SW 1271 (cell line): ENCODE data around the gene NEURL1.
"Not testable (repeated sequence)": the region's sequence is repeated elsewhere in the genome, so short reads cannot be mapped to it uniquely, and the experiment has no call there.

Experiments
- DNase-seq, 2 experiments: peaks; one replicate each; lab custom pipeline; 2025; lab: John Stamatoyannopoulos, UW

NEURL1 gene

GRCh38 chr10:103514244-103514643 is 20.7 kb downstream of the NEURL1 start:
- no peak for DNase-seq

- DNase-seq: no peak
Observed at GRCh38 chr10:103517234-103518085, 24.0 kb downstream of the NEURL1 start.

GRCh38 chr10:103519798-103520197 is 26.3 kb downstream of the NEURL1 start:
- DNase-seq: no peak

GRCh38 chr10:103522006-103522405 is 28.5 kb downstream of the NEURL1 start:
- DNase-seq: not testable (repeated sequence)

GRCh38 chr10:103523683-103524082 is 30.2 kb downstream of the NEURL1 start:
- DNase-seq: no peak

GRCh38 chr10:103525901-103526300 is 32.4 kb downstream of the NEURL1 start:
- no peak for DNase-seq

- peak; percentile 27 to 29 for DNase-seq
Observed at GRCh38 chr10:103527476-103527875, 34.0 kb downstream of the NEURL1 start.

GRCh38 chr10:103528549-103528948 is 35.0 kb downstream of the NEURL1 start:
- no peak for DNase-seq

- no peak for DNase-seq
Observed at GRCh38 chr10:103529539-103529938, 36.0 kb downstream of the NEURL1 start.

- DNase-seq: no peak
Observed at GRCh38 chr10:103533827-103534226, 40.3 kb downstream of the NEURL1 start.

GRCh38 chr10:103534621-103535498 is 41.4 kb downstream of the NEURL1 start:
- DNase-seq: no peak

- no peak for DNase-seq
Observed at GRCh38 chr10:103535595-103535994, 42.1 kb downstream of the NEURL1 start.

- DNase-seq: no peak
Observed at GRCh38 chr10:103539751-103540150, 46.2 kb downstream of the NEURL1 start.

- DNase-seq: no peak
Observed at GRCh38 chr10:103540722-103541121, 47.2 kb downstream of the NEURL1 start.

GRCh38 chr10:103541616-103542015 is 48.1 kb downstream of the NEURL1 start:
- no peak for DNase-seq

- no peak for DNase-seq
Observed at GRCh38 chr10:103542764-103543616, 49.5 kb downstream of the NEURL1 start.

GRCh38 chr10:103543617-103544525 is 50.4 kb downstream of the NEURL1 start:
- no peak for DNase-seq

- DNase-seq: no peak
Observed at GRCh38 chr10:103544657-103545310, 51.3 kb downstream of the NEURL1 start.

- no peak for DNase-seq
Observed at GRCh38 chr10:103545366-103545765, 51.9 kb downstream of the NEURL1 start.

- no peak for DNase-seq
Observed at GRCh38 chr10:103545771-103546281, 52.3 kb downstream of the NEURL1 start.
